Tibial artery (tissue), 4 donors: Measurements from ENCODE around the gene MSI2.

ENCODE experiments used
- DNase-seq, 2 donors: peaks; one replicate each; pipeline ENCODE4 v3.0.0-alpha.2; 2019
- H3K27ac ChIP-seq, 2 donors: fragments of 200-600 bp; sonication (generic) in 1 of 2; 1 replicate in 1 of 2; 2 replicates in 1 of 2; pipeline ENCODE4 v1.5.1; 2018 to 2019; ENCODE audit warnings: mild to moderate bottlenecking in 1 of 2
- H3K27me3 ChIP-seq, 2 donors: fragments of 200-600 bp; sonication (generic) in 1 of 2; one replicate each; pipeline versions ENCODE4 v1.5.1 to v1.6.0; 2016 to 2019
- H3K36me3 ChIP-seq, 3 donors: fragments of 200-600 bp; sonication (generic) in 2 of 3; one replicate each; pipeline ENCODE4 v1.5.1; 2016 to 2019; ENCODE audit warnings: mild to moderate bottlenecking in 2 of 3
- H3K4me1 ChIP-seq, 4 donors: fragments of 200-600 bp; sonication (generic) in 2 of 4; 1 replicate in 3 of 4; 2 replicates in 1 of 4; pipeline ENCODE4 v1.5.1; 2016 to 2019
- H3K4me3 ChIP-seq, 2 donors: fragments of 200-600 bp; sonication (generic) in 1 of 2; 1 replicate in 1 of 2; 2 replicates in 1 of 2; pipeline ENCODE4 v1.5.1; 2018 to 2019; ENCODE audit warnings: mild to moderate bottlenecking in 2 of 2
- H3K9me3 ChIP-seq, 3 donors: fragments of 200-600 bp; sonication (generic) in 1 of 3; one replicate each; pipeline ENCODE4 v1.5.1; 2016 to 2019
- intact Hi-C: fragments of 100-400 bp; cut with DNase I; formaldehyde crosslinking; loops from one replicate; pipeline ENCODE4 v1.15.0; 2023; ENCODE audit warnings: low total_unique reads
- TF ChIP-seq, protein P1 (sequence below), 2 experiments: fragments of 200-600 bp in 1 of 2; fragments of 450-650 bp in 1 of 2; IDR thresholded peaks; one replicate each; pipeline ENCODE4 v1.5.1; 2017 to 2019; ENCODE audit warnings: antibody characterized with exemption in 2 of 2, mild to moderate bottlenecking in 1 of 2, moderate library complexity in 1 of 2

The MSI2 gene

DNA sequence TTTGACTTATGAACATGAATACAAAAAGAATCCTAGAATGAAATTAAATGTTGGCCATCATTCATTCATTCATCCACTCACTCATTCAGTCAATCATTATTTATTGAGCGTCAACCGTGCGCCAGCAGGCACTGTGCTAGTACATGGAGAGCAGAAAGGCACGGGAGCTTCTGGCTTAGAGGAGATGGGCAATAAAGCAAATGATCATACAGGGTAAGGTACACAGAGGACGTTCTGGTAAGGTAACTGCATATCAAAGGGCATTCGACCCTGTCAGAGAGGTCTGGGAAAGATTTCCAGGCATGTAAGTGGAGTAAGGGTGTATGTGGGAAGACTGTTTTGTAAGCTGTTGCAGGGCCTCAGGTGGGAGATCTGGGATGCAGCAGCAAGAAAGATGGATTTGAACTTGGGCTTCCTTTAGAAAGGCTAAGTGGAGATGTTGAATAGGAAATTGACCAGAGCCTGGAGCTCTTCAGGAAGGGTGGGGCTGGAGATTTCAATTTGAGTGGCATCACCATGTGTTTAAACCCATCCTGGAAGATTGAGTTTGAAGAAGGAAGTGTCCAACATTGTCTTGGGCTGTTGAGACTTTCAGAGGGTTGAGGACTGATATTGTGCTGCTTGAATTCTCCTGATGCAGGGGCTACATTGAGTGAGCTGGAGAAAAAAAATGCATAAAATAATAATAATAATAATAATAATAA lies 2.8 kb upstream of the MSI2 start:
- intact Hi-C loops = loop anchor here (10.0 kb wide), 1 partner anchor 751 kb away; the partner anchor contains the start of gene SRSF1
- no peak overlapping the region for H3K27ac ChIP-seq

DNA sequence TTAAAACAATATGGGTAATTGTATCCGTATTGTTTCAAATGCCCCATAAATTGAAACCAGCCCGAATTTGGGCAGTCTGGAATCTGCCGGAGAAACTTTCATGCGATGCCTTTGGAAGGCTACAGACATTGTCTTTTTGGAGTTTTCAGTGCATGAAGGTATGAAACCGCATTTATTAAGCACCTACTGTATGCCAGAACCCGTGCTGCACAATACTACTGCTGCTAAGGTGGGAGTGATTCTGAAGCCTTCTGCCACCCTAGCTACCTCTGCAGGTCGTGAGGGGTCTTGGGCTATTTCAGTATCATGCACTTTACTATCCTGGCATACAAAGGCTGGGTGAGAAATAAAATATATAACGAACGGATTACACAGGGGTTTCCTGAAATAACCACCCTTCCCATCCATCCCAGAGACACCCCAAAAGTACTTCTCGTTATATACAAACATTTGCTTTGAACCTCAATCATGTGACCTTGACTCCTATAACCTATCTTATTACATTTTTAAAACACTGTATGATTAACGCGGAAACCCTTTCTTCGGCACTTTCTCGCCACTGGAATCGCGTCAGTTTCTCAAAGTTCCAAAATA lies 1.0 kb upstream of the MSI2 start:
- Histone ChIP-seq H3K27ac (peak overlapping the region; percentile 93 to 98), H3K27me3 (no peaks in the 10 kb centered on the region), H3K4me1 (peaks cover 0 to 21% (median 14%) of the 10 kb centered on the region in 4 donors), H3K36me3 (no peaks in the 10 kb centered on the region), H3K9me3 (no peaks in the 10 kb centered on the region), H3K4me3 (peak overlapping the region; percentile 81 to 92)
- intact Hi-C loops = loop anchor here (10.0 kb wide), 1 partner anchor 750 kb away; the partner anchor contains the start of gene SRSF1
- no peak for DNase-seq
- TF ChIP-seq, protein P1, sequence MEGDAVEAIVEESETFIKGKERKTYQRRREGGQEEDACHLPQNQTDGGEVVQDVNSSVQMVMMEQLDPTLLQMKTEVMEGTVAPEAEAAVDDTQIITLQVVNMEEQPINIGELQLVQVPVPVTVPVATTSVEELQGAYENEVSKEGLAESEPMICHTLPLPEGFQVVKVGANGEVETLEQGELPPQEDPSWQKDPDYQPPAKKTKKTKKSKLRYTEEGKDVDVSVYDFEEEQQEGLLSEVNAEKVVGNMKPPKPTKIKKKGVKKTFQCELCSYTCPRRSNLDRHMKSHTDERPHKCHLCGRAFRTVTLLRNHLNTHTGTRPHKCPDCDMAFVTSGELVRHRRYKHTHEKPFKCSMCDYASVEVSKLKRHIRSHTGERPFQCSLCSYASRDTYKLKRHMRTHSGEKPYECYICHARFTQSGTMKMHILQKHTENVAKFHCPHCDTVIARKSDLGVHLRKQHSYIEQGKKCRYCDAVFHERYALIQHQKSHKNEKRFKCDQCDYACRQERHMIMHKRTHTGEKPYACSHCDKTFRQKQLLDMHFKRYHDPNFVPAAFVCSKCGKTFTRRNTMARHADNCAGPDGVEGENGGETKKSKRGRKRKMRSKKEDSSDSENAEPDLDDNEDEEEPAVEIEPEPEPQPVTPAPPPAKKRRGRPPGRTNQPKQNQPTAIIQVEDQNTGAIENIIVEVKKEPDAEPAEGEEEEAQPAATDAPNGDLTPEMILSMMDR (IDR thresholded peaks at IDR 0.05) = no peak

More for the DNA sequence above, 2.8 kb upstream of the MSI2 start:
- TF ChIP-seq, protein P1 (IDR thresholded peaks at IDR 0.05) = no peak
- Histone ChIP-seq H3K9me3 (no peaks in the 10 kb centered on the region), H3K27me3 (no peaks in the 10 kb centered on the region), H3K4me3 (no peak overlapping the region), H3K4me1 (peaks cover 0 to 12% (median 8%) of the 10 kb centered on the region in 4 donors), H3K36me3 (no peaks in the 10 kb centered on the region)
- DNase-seq = no peak

DNA sequence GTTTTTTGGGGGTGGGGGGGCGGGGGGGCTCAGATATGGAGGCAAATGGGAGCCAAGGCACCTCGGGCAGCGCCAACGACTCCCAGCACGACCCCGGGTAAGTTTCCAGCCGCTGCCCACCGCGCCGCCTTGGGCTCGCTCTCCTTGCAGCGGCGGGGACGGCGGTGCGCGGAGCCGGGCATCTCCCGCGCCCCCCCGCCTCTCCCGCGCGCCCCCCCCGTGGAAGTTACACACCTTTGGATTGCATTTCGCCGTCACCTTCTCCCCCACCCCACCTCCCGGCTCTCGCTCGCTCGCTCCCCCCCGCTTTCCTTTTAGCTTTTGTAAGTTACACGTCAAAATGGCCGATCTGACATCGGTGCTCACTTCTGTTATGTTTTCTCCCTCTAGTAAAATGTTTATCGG lies 387 bp downstream of the MSI2 start:
- TF ChIP-seq, protein P1 (IDR thresholded peaks at IDR 0.05) = no peak
- H3K27me3 ChIP-seq = no peaks in the 10 kb centered on the region
- H3K27ac ChIP-seq = peak overlapping the region; percentile 93 to 98
- intact Hi-C loops = loop anchor here (10.0 kb wide), 1 partner anchor 748 kb away; the partner anchor contains the start of gene SRSF1
- DNase-seq = no peak
- peak overlapping the region; percentile 81 to 92 for H3K4me3 ChIP-seq
- H3K36me3 ChIP-seq = peaks cover 0 to under 1% (median 0%) of the 10 kb centered on the region in 3 donors
- H3K9me3 ChIP-seq = no peaks in the 10 kb centered on the region
- peaks cover 0 to 21% (median 14%) of the 10 kb centered on the region in 4 donors for H3K4me1 ChIP-seq

DNA sequence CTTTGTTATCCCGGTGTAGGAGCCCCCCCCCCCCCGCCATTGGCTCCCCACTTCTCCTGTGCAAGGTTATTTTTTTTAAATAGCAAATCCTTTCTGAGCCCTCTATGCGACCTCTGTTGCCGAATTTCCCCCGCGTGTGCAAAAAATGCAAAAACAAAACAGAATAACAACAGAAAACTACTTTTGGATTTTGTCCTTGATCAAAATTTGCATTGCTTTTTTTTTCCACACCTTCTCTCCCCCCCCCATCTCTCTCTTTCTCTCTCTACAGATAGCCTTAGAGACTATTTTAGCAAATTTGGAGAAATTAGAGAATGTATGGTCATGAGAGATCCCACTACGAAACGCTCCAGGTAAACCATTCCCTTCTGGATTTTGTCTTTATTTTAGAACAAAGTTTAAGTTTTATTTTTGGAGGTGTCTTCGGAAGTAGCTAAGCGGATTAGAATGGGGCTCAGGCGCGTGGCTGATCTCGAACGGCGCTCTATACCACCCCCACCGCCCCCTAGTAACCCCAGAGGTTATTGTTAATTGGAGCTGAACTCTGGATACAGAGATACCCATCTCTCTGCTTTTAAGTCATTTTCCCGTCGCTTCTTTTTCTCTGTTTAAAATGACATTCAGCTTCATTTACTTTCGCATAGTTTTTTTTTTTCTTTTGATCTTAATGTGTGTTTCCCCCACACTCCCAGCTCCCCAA lies 1.0 kb downstream of the MSI2 start:
- H3K27ac ChIP-seq = peak overlapping the region; percentile 93 to 98
- intact Hi-C loops = loop anchor here (10.0 kb wide), 1 partner anchor 747 kb away; the partner anchor contains the start of gene SRSF1
- H3K4me1 ChIP-seq = peaks cover 0 to 21% (median 14%) of the 10 kb centered on the region in 4 donors
- no peaks in the 10 kb centered on the region for H3K9me3 ChIP-seq
- H3K27me3 ChIP-seq = no peaks in the 10 kb centered on the region
- no peak for DNase-seq
- H3K36me3 ChIP-seq = peaks cover 5 to 7% (median 5%) of the 10 kb centered on the region in 3 donors
- H3K4me3 ChIP-seq = peak overlapping the region; percentile 81 to 92
- TF ChIP-seq, protein P1 (IDR thresholded peaks at IDR 0.05) = no peak
